ENCODE measurements around the gene SCARB1.
"Not testable (repeated sequence)": the region's sequence is repeated elsewhere in the genome, so short reads cannot be mapped to it uniquely, and the experiment has no call there.

The SCARB1 gene

GRCh38 chr12:124902916-124903315 lies 39.3 kb upstream of the SCARB1 start:
- TF ChIP-seq ZFX (IDR thresholded peaks at IDR 0.05; ENCODE audit: borderline replicate concordance), result no peak
- H3K27ac ChIP-seq, result no peak overlapping the region

DNA sequence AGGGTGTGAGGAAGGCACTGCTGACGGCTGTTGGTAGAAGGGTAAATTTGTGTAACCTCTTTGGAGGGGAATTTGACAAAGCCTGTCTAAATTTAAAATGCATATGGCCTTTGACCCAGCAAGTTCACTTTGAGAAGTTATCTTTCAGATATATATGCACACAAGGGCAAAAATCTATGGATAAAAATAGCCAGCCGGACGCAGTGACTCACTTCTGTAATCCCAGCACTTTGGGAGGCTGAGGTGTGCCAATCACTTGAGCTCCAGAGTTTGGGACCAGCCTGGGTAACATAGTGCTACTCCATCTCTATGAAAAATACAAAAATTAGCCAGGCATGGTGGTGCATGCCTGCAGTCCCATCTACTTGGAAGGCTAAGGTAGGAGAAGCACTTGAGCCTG lies 37.3 kb upstream of the SCARB1 start:
- peak overlapping the region; percentile 17 for H3K27ac ChIP-seq
- no peak for TF ChIP-seq ZFX (IDR thresholded peaks at IDR 0.05; ENCODE audit: borderline replicate concordance)
- TF ChIP-seq, protein P1, sequence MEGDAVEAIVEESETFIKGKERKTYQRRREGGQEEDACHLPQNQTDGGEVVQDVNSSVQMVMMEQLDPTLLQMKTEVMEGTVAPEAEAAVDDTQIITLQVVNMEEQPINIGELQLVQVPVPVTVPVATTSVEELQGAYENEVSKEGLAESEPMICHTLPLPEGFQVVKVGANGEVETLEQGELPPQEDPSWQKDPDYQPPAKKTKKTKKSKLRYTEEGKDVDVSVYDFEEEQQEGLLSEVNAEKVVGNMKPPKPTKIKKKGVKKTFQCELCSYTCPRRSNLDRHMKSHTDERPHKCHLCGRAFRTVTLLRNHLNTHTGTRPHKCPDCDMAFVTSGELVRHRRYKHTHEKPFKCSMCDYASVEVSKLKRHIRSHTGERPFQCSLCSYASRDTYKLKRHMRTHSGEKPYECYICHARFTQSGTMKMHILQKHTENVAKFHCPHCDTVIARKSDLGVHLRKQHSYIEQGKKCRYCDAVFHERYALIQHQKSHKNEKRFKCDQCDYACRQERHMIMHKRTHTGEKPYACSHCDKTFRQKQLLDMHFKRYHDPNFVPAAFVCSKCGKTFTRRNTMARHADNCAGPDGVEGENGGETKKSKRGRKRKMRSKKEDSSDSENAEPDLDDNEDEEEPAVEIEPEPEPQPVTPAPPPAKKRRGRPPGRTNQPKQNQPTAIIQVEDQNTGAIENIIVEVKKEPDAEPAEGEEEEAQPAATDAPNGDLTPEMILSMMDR (IDR thresholded peaks at IDR 0.05), result no peak

- H3K27ac ChIP-seq, result peak overlapping the region; percentile 17
Measured at GRCh38 chr12:124900345-124900795, 36.7 kb upstream of the SCARB1 start.

DNA sequence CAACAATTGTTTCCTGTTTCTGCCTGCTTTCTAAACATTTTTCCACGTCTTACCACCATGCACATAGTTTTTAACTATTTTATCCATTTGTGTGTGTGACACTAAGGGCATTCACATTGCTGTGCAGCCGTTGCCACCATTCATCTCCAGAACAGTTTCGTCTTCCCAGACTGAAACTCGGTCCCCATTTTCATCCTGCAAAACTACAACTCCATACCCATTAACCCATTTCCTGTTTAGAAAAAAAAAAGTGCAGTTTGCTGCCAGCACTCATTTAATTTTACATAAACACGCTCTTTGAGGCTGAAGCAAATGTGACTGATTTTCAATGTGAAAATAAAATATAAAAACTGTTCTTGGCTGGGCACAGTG lies 35.2 kb upstream of the SCARB1 start:
- no peak overlapping the region for H3K27ac ChIP-seq
- TF ChIP-seq, protein P1 (IDR thresholded peaks at IDR 0.05), result no peak
- TF ChIP-seq ZFX (IDR thresholded peaks at IDR 0.05; ENCODE audit: borderline replicate concordance), result no peak

DNA sequence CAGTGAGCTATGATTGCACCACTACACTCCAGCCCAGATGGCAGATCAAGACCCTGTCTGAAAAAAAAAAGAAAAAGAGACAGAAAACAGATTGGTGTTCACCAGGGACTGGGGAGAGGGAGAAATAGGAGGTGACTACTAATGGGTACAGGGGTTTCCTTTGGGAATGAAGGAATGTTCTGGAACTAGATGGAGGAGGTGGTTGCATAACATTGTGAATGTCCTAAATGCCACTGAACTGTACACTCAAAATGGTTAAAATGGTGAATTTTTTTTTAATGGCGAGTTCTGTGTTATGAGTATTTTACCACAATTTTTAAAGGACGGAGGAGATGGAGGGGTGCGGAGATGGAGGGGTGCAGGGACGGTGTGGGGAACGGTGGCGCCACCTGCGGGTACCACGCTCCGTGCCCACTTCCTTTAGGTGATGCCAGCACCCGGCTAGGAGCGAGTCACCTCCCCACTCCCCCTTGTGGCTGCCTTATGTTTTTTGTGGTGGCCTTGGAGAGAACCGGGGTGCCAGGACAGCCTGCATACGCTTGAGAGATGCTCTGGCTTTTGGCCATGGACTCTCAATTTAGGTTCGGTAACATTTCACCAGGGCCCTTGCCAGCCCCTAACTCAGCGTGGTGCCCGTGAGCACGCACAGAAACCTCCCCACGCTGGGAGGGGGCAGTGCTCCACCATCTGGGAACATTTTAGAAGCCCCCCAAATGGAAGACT lies 34.7 kb upstream of the SCARB1 start:
- H3K27ac ChIP-seq, result no peak overlapping the region
- TF ChIP-seq, protein P1 (IDR thresholded peaks at IDR 0.05), result peak; percentile 35
- no peak for TF ChIP-seq ZFX (IDR thresholded peaks at IDR 0.05; ENCODE audit: borderline replicate concordance)

GRCh38 chr12:124896461-124896860 lies 32.8 kb upstream of the SCARB1 start:
- TF ChIP-seq, protein P1 (IDR thresholded peaks at IDR 0.05), result no peak
- TF ChIP-seq ZFX (IDR thresholded peaks at IDR 0.05; ENCODE audit: borderline replicate concordance), result no peak
- no peak overlapping the region for H3K27ac ChIP-seq

DNA sequence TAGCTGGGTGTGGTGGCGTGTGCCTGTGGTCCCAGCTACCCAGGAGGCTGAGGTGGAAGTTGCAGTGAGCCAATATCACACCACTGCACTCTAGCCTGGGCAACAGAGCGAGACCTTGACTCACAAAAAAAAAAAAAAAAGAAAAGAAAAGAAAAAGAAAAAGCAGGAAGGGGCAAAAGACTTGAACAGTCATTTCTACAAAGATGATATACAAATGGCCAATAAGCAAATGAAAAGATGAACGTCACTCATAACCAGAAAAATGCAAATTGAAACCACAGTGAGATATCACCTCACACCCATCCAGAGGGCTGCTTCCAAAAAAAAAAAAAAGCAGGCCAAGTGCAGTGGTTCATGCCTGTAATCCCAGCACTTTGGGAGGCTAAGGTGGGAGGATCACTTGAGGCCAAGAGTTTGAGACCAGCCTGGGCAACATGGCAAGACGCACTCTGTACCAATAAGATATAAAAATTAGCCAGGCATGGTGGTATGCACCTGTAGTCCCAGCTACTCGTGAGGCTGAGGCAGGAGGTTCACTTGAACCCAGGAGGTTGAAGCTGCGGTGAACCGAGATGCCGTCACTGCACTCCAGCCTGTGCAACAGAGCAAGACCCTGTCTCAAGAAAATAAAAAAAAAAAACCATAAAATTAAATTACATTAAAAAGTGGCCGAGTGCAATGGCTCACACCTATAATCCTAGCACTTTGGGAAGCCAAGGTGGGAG lies 30.3 kb upstream of the SCARB1 start:
- H3K27ac ChIP-seq, result no peak overlapping the region
- TF ChIP-seq, protein P1 (IDR thresholded peaks at IDR 0.05), result no peak
- TF ChIP-seq ZFX (IDR thresholded peaks at IDR 0.05; ENCODE audit: borderline replicate concordance), result no peak

- TF ChIP-seq ZFX (IDR thresholded peaks at IDR 0.05; ENCODE audit: borderline replicate concordance), result no peak
- TF ChIP-seq, protein P1 (IDR thresholded peaks at IDR 0.05), result no peak
- no peak overlapping the region for H3K27ac ChIP-seq
Measured at GRCh38 chr12:124888260-124888659, 24.6 kb upstream of the SCARB1 start.

GRCh38 chr12:124887766-124888165 lies 24.1 kb upstream of the SCARB1 start:
- H3K27ac ChIP-seq, result not testable (repeated sequence)

Data from 22Rv1 (cell line).